ENCODE results near the gene ZSWIM6. TPM values are rescaled to one million over a fixed set of nuclear protein-coding genes. Genes with fewer than 3 reads are reported as not detected.

The ZSWIM6 gene
- total and polyA plus RNA-seq, 2 experiments from 2014 or later, result 3.9 to 6.0 TPM

DNA sequence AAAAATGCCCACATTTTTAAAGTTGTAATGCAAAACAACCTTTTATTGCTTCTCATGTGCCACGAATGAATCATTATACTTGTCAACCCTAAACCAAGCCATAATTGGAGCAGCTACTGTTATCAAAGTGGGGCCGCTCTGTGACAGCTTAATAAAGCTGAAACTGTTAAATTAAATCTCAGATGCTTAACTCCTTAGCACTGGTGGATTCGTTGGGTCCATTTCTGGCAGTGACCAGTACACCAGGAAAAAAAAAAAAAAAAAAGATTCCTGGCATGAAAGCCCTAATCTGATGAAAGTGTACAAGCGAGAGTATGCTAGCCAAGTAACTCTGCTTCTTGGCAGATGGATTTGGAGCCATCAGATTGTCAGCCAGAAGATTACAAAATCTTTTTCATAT lies 164.8 kb downstream of the ZSWIM6 start (continued):
- TF ChIP-seq, protein P1, sequence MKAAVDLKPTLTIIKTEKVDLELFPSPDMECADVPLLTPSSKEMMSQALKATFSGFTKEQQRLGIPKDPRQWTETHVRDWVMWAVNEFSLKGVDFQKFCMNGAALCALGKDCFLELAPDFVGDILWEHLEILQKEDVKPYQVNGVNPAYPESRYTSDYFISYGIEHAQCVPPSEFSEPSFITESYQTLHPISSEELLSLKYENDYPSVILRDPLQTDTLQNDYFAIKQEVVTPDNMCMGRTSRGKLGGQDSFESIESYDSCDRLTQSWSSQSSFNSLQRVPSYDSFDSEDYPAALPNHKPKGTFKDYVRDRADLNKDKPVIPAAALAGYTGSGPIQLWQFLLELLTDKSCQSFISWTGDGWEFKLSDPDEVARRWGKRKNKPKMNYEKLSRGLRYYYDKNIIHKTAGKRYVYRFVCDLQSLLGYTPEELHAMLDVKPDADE (IDR thresholded peaks at IDR 0.05), result no peak
- TF ChIP-seq CREB1 (CRISPR knock-in tag; IDR thresholded peaks at IDR 0.05; ENCODE audit: low read depth), result no peak
- no peak for TF ChIP-seq STAT1 (IDR thresholded peaks at IDR 0.05; ENCODE audit: unreplicated experiment)
- TF ChIP-seq, protein P2, sequence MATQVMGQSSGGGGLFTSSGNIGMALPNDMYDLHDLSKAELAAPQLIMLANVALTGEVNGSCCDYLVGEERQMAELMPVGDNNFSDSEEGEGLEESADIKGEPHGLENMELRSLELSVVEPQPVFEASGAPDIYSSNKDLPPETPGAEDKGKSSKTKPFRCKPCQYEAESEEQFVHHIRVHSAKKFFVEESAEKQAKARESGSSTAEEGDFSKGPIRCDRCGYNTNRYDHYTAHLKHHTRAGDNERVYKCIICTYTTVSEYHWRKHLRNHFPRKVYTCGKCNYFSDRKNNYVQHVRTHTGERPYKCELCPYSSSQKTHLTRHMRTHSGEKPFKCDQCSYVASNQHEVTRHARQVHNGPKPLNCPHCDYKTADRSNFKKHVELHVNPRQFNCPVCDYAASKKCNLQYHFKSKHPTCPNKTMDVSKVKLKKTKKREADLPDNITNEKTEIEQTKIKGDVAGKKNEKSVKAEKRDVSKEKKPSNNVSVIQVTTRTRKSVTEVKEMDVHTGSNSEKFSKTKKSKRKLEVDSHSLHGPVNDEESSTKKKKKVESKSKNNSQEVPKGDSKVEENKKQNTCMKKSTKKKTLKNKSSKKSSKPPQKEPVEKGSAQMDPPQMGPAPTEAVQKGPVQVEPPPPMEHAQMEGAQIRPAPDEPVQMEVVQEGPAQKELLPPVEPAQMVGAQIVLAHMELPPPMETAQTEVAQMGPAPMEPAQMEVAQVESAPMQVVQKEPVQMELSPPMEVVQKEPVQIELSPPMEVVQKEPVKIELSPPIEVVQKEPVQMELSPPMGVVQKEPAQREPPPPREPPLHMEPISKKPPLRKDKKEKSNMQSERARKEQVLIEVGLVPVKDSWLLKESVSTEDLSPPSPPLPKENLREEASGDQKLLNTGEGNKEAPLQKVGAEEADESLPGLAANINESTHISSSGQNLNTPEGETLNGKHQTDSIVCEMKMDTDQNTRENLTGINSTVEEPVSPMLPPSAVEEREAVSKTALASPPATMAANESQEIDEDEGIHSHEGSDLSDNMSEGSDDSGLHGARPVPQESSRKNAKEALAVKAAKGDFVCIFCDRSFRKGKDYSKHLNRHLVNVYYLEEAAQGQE (IDR thresholded peaks at IDR 0.05; ENCODE audit: unreplicated experiment), result no peak
- TF ChIP-seq POLR2AphosphoS5 (IDR thresholded peaks at IDR 0.05; ENCODE audit: low read depth), result no peak

DNA sequence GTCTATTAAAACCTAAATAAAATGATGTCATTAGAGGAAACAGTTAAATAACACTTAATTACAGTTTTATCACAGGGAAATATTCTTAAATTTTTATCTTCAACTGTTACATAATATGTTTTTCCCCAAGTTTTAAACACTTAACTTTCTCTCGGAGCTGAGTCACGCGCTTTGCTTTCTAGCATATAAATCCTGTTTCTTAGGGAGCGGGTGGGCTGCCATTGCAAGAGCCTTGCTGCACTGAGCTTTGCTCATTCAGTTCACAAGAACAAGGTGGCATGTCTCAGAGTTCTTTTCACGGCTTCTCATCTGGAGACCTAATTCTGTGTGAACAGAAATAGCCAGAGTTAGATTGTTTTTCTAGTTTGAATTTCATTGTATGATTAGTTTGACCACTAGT lies 166.1 kb downstream of the ZSWIM6 start:
- Mint-ChIP-seq H3K27ac (no peak overlapping the region), H3K9me3 (no peaks in the 10 kb centered on the region), H3K27me3 (ENCODE audit: insufficient read depth, low read depth, poor library complexity) (peaks cover 2% of the 10 kb centered on the region), H3K4me1 (peaks cover 8% of the 10 kb centered on the region; the same call in 2 of the 3 replicates), H3K36me3 (ENCODE audit: low read depth) (peaks cover 6% of the 10 kb centered on the region; the same call in 1 of the 3 replicates), H3K4me3 (no peak overlapping the region)
- H3K27ac ChIP-seq (ENCODE audit: low read depth), result no peak overlapping the region
- DNase-seq (ENCODE audit: low spot score) (no peak), ATAC-seq (no peak)
- H3F3A ChIP-seq (replicated peaks; ENCODE audit: low read depth), result no peaks in the 10 kb centered on the region
- H4K20me1 ChIP-seq (replicated peaks; ENCODE audit: insufficient read depth), result no peaks in the 10 kb centered on the region
- no peaks in the 10 kb centered on the region for H3K27me3 ChIP-seq (ENCODE audit: insufficient read depth)
- no peaks in the 10 kb centered on the region for H3K79me2 ChIP-seq (replicated peaks; ENCODE audit: insufficient read depth)
- H3K4me2 ChIP-seq, result no peak overlapping the region
- no peak for TF ChIP-seq ZNF331 (CRISPR knock-in tag; IDR thresholded peaks at IDR 0.05; ENCODE audit: low read depth)
- TF ChIP-seq, protein P1 (IDR thresholded peaks at IDR 0.05), result no peak
- TF ChIP-seq POLR2AphosphoS5 (IDR thresholded peaks at IDR 0.05; ENCODE audit: low read depth), result no peak
- TF ChIP-seq, protein P3, sequence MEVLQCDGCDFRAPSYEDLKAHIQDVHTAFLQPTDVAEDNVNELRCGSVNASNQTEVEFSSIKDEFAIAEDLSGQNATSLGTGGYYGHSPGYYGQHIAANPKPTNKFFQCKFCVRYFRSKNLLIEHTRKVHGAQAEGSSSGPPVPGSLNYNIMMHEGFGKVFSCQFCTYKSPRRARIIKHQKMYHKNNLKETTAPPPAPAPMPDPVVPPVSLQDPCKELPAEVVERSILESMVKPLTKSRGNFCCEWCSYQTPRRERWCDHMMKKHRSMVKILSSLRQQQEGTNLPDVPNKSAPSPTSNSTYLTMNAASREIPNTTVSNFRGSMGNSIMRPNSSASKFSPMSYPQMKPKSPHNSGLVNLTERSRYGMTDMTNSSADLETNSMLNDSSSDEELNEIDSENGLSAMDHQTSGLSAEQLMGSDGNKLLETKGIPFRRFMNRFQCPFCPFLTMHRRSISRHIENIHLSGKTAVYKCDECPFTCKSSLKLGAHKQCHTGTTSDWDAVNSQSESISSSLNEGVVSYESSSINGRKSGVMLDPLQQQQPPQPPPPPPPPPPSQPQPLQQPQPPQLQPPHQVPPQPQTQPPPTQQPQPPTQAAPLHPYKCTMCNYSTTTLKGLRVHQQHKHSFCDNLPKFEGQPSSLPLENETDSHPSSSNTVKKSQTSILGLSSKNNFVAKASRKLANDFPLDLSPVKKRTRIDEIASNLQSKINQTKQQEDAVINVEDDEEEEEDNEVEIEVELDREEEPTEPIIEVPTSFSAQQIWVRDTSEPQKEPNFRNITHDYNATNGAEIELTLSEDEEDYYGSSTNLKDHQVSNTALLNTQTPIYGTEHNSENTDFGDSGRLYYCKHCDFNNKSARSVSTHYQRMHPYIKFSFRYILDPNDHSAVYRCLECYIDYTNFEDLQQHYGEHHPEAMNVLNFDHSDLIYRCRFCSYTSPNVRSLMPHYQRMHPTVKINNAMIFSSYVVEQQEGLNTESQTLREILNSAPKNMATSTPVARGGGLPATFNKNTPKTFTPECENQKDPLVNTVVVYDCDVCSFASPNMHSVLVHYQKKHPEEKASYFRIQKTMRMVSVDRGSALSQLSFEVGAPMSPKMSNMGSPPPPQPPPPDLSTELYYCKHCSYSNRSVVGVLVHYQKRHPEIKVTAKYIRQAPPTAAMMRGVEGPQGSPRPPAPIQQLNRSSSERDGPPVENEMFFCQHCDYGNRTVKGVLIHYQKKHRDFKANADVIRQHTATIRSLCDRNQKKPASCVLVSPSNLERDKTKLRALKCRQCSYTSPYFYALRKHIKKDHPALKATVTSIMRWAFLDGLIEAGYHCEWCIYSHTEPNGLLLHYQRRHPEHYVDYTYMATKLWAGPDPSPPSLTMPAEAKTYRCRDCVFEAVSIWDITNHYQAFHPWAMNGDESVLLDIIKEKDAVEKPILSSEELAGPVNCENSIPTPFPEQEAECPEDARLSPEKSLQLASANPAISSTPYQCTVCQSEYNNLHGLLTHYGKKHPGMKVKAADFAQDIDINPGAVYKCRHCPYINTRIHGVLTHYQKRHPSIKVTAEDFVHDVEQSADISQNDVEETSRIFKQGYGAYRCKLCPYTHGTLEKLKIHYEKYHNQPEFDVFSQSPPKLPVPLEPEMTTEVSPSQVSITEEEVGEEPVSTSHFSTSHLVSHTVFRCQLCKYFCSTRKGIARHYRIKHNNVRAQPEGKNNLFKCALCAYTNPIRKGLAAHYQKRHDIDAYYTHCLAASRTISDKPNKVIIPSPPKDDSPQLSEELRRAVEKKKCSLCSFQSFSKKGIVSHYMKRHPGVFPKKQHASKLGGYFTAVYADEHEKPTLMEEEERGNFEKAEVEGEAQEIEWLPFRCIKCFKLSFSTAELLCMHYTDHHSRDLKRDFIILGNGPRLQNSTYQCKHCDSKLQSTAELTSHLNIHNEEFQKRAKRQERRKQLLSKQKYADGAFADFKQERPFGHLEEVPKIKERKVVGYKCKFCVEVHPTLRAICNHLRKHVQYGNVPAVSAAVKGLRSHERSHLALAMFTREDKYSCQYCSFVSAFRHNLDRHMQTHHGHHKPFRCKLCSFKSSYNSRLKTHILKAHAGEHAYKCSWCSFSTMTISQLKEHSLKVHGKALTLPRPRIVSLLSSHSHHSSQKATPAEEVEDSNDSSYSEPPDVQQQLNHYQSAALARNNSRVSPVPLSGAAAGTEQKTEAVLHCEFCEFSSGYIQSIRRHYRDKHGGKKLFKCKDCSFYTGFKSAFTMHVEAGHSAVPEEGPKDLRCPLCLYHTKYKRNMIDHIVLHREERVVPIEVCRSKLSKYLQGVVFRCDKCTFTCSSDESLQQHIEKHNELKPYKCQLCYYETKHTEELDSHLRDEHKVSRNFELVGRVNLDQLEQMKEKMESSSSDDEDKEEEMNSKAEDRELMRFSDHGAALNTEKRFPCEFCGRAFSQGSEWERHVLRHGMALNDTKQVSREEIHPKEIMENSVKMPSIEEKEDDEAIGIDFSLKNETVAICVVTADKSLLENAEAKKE (CRISPR knock-in tag; IDR thresholded peaks at IDR 0.05), result no peak
- H2AFZ ChIP-seq, result no peak overlapping the region
- H3K9me2 ChIP-seq (ENCODE audit: insufficient read depth), result no peaks in the 10 kb centered on the region
- no peaks in the 10 kb centered on the region for H3K36me3 ChIP-seq (ENCODE audit: insufficient read depth)
- H3K4me3 ChIP-seq, result no peak overlapping the region
- no peaks in the 10 kb centered on the region for H3K4me1 ChIP-seq (ENCODE audit: insufficient read depth)

Measured in GM23338 (cell line).